T follicular helper cell (primary cell): Measurements from ENCODE around the gene PPP4R4.
"Not testable (repeated sequence)": the region's sequence is repeated elsewhere in the genome, so short reads cannot be mapped to it uniquely, and the experiment has no call there.

ENCODE experiments used
- DNase-seq: peaks from one replicate; pipeline ENCODE4 v3.0.0-alpha.2; 2020; ENCODE audit warnings: low read depth

PPP4R4 gene

GRCh38 chr14:94145902-94146527 lies 28.1 kb upstream of the PPP4R4 start:
- no peak for DNase-seq

- no peak for DNase-seq
Measured at GRCh38 chr14:94152676-94153075, 21.4 kb upstream of the PPP4R4 start.

GRCh38 chr14:94153750-94154342 lies 20.3 kb upstream of the PPP4R4 start:
- DNase-seq = no peak

- DNase-seq = not testable (repeated sequence)
Measured at GRCh38 chr14:94156143-94156542, 18.0 kb upstream of the PPP4R4 start.

GRCh38 chr14:94157197-94157596 lies 16.9 kb upstream of the PPP4R4 start:
- DNase-seq = no peak

GRCh38 chr14:94158239-94158883 lies 15.8 kb upstream of the PPP4R4 start:
- no peak for DNase-seq

GRCh38 chr14:94161058-94161457 lies 13.1 kb upstream of the PPP4R4 start:
- no peak for DNase-seq

- no peak for DNase-seq
Measured at GRCh38 chr14:94161981-94162380, 12.1 kb upstream of the PPP4R4 start.

- no peak for DNase-seq
Measured at GRCh38 chr14:94162466-94162865, 11.7 kb upstream of the PPP4R4 start.

GRCh38 chr14:94163796-94164195 lies 10.3 kb upstream of the PPP4R4 start:
- DNase-seq = no peak

GRCh38 chr14:94164685-94165431 lies 9.3 kb upstream of the PPP4R4 start:
- no peak for DNase-seq

GRCh38 chr14:94165744-94166143 lies 8.4 kb upstream of the PPP4R4 start:
- no peak for DNase-seq

GRCh38 chr14:94170136-94170535 lies 4.0 kb upstream of the PPP4R4 start:
- no peak for DNase-seq

- no peak for DNase-seq
Measured at GRCh38 chr14:94171208-94171607, 2.9 kb upstream of the PPP4R4 start.

- no peak for DNase-seq
Measured at GRCh38 chr14:94172545-94172944, 1.6 kb upstream of the PPP4R4 start.

- DNase-seq = no peak
Measured at GRCh38 chr14:94173471-94173884, 644 bp upstream of the PPP4R4 start.

- no peak for DNase-seq
Measured at GRCh38 chr14:94174604-94175010, 485 bp downstream of the PPP4R4 start.

GRCh38 chr14:94175011-94175745 lies 1.1 kb downstream of the PPP4R4 start:
- no peak for DNase-seq

- DNase-seq = no peak
Measured at GRCh38 chr14:94175747-94176146, 1.6 kb downstream of the PPP4R4 start.

GRCh38 chr14:94176808-94177207 lies 2.7 kb downstream of the PPP4R4 start:
- no peak for DNase-seq

- DNase-seq = no peak
Measured at GRCh38 chr14:94177806-94178205, 3.7 kb downstream of the PPP4R4 start.

GRCh38 chr14:94179244-94179643 lies 5.1 kb downstream of the PPP4R4 start:
- no peak for DNase-seq
